H1 (cell line): Measurements from ENCODE around the gene POLR3A. TPM values are rescaled to one million over a fixed set of nuclear protein-coding genes. Genes with fewer than 3 reads are reported as not detected.
A peak's percentile ranks its signal among the peaks of the same experiment; 100 is the strongest.

Experiments used
- CTCF ChIA-PET: fragments of 300-600 bp; sonication (Branson Sonifier 250); formaldehyde crosslinking; loops from one replicate; lab custom pipeline; 2021; ENCODE audit not compliant: partially characterized antibody; lab: Charles Lee
- POLR2A ChIA-PET: fragments of 300-600 bp; sonication (Branson Sonifier 250); formaldehyde crosslinking; loops from one replicate; lab custom pipeline; 2021; ENCODE audit warnings: inconsistent platforms; ENCODE audit not compliant: partially characterized antibody; lab: Charles Lee
- DNase-seq, 2 experiments: peaks; one replicate each; pipeline versions ENCODE4 v3.0.0 to v3.0.0-alpha.2; 2010 to 2022; ENCODE audit warnings: low spot score in 2 of 2, low read depth in 1 of 2, mixed read lengths in 1 of 2
- FAIRE-seq: peaks from 2 replicates; lab custom pipeline; 2011; peaks lifted over from hg19 to GRCh38; lab: Jason Lieb, UNC
- H2AFZ ChIP-seq: 2 replicates; pipeline ENCODE4 v1.8.1; 2012; ENCODE audit warnings: low read length, inconsistent platforms
- H2AK5ac ChIP-seq: 2 replicates; pipeline ENCODE4 v1.6.1; 2013; ENCODE audit warnings: low read depth, low read length
- H2BK120ac ChIP-seq: replicated peaks from 2 replicates; pipeline ENCODE3; 2013; ENCODE audit warnings: low read depth, low read length, inconsistent platforms
- H2BK12ac ChIP-seq: 2 replicates; pipeline ENCODE4 v1.6.1; 2013; ENCODE audit warnings: low read depth, low read length
- H2BK15ac ChIP-seq: 2 replicates; pipeline ENCODE4 v1.6.1; 2013; ENCODE audit warnings: low read length
- H2BK20ac ChIP-seq: 2 replicates; pipeline ENCODE4 v1.6.1; 2013; ENCODE audit warnings: low read length
- H2BK5ac ChIP-seq: 2 replicates; pipeline ENCODE4 v1.6.1; 2013; ENCODE audit warnings: low read depth, low read length
- H3K14ac ChIP-seq: 2 replicates; pipeline ENCODE4 v1.6.1; 2013; ENCODE audit warnings: inconsistent platforms; ENCODE audit not compliant: insufficient read length
- H3K18ac ChIP-seq: 2 replicates; pipeline ENCODE4 v1.6.1; 2013; ENCODE audit warnings: low read length; ENCODE audit errors: extremely low read depth
- H3K23ac ChIP-seq: 2 replicates; pipeline ENCODE4 v1.6.1; 2013; ENCODE audit warnings: inconsistent platforms; ENCODE audit not compliant: insufficient read length
- H3K23me2 ChIP-seq: 2 replicates; pipeline ENCODE4 v1.6.1; 2013; ENCODE audit warnings: low read depth, low read length
- H3K27ac ChIP-seq: 2 replicates; pipeline ENCODE4 v1.6.1; 2011; ENCODE audit warnings: low read depth, low read length, inconsistent platforms
- H3K27me3 ChIP-seq, 4 experiments: replicated peaks in 1 of 4; 1 replicate in 1 of 4; 2 replicates in 3 of 4; pipeline versions ENCODE4 v1.6.1 to v1.8.1; 2011 to 2013; ENCODE audit warnings: low read length in 3 of 4, mild to moderate bottlenecking in 3 of 4, inconsistent platforms in 2 of 4, mixed read lengths in 2 of 4, moderate library complexity in 1 of 4; ENCODE audit not compliant: control insufficient read depth in 3 of 4, insufficient read depth in 3 of 4; ENCODE audit errors: extremely low read depth in 1 of 4
- H3K36me3 ChIP-seq, 4 experiments: 2 replicates each; pipeline versions ENCODE4 v1.6.1 to v1.8.1; 2011 to 2013; ENCODE audit warnings: mild to moderate bottlenecking in 4 of 4, low read length in 3 of 4, moderate library complexity in 2 of 4, control low read depth in 1 of 4, inconsistent platforms in 1 of 4; ENCODE audit not compliant: insufficient read depth in 4 of 4, control insufficient read depth in 2 of 4
- H3K4ac ChIP-seq: replicated peaks from 2 replicates; pipeline ENCODE3; 2013; ENCODE audit warnings: low read length, low read depth, mixed read lengths, inconsistent platforms; ENCODE audit not compliant: insufficient read length
- H3K4me1 ChIP-seq, 4 experiments: replicated peaks in 1 of 4; 1 replicate in 1 of 4; 2 replicates in 3 of 4; pipeline versions ENCODE4 v1.6.1 to v1.8.1; 2011 to 2013; ENCODE audit warnings: low read length in 3 of 4, inconsistent platforms in 2 of 4, mixed read lengths in 1 of 4; ENCODE audit not compliant: insufficient read depth in 4 of 4, control insufficient read depth in 3 of 4
- H3K4me2 ChIP-seq, 2 experiments: 2 replicates each; pipeline versions ENCODE4 v1.6.1 to v1.8.1; 2011 to 2013; ENCODE audit warnings: low read depth in 2 of 2, low read length in 2 of 2, control low read depth in 1 of 2, inconsistent platforms in 1 of 2, mild to moderate bottlenecking in 1 of 2; ENCODE audit not compliant: insufficient read depth in 1 of 2
- H3K4me3 ChIP-seq, 4 experiments: fragments of 200-600, 300-600 bp in 1 of 4; sonication (generic), shearing (Covaris generic), sonication (Bioruptor Twin) in 1 of 4; 2 replicates each; pipeline versions ENCODE4 v1.5.1 to v1.8.1; 2011 to 2016; ENCODE audit warnings: low read length in 4 of 4, low read depth in 3 of 4, control low read depth in 2 of 4, inconsistent platforms in 2 of 4, mild to moderate bottlenecking in 2 of 4, mixed read lengths in 1 of 4, moderate library complexity in 1 of 4; ENCODE audit not compliant: insufficient read depth in 2 of 4; ENCODE audit errors: extremely low read depth in 1 of 4
- H3K56ac ChIP-seq: replicated peaks from 2 replicates; pipeline ENCODE3; 2013; ENCODE audit warnings: low read depth, mild to moderate bottlenecking, mixed read lengths, low read length, inconsistent platforms; ENCODE audit not compliant: insufficient read length
- H3K79me1 ChIP-seq: 2 replicates; pipeline ENCODE4 v1.6.1; 2013; ENCODE audit warnings: low read depth, low read length, control low read depth
- H3K79me2 ChIP-seq, 2 experiments: 2 replicates each; pipeline versions ENCODE4 v1.6.1 to v1.8.1; 2012 to 2013; ENCODE audit warnings: low read length in 2 of 2, mild to moderate bottlenecking in 2 of 2, inconsistent platforms in 1 of 2; ENCODE audit not compliant: insufficient read depth in 2 of 2, control insufficient read depth in 1 of 2
- H3K9ac ChIP-seq, 4 experiments: replicated peaks in 1 of 4; 1 replicate in 1 of 4; 2 replicates in 3 of 4; pipeline versions ENCODE4 v1.6.1 to v1.8.1; 2011 to 2013; ENCODE audit warnings: low read depth in 3 of 4, low read length in 3 of 4, control low read depth in 2 of 4, mild to moderate bottlenecking in 2 of 4, moderate library complexity in 2 of 4, inconsistent platforms in 1 of 4; ENCODE audit errors: extremely low read depth in 1 of 4
- H3K9me3 ChIP-seq, 2 experiments: 2 replicates each; pipeline versions ENCODE4 v1.6.1 to v1.8.1; 2012 to 2013; ENCODE audit warnings: mild to moderate bottlenecking in 2 of 2, moderate library complexity in 2 of 2, control low read depth in 1 of 2, inconsistent platforms in 1 of 2, low read depth in 1 of 2, low read length in 1 of 2, mixed read lengths in 1 of 2; ENCODE audit not compliant: insufficient read depth in 2 of 2
- H4K20me1 ChIP-seq, 2 experiments: replicated peaks in 1 of 2; 2 replicates each; pipeline versions ENCODE3 to v1.8.1; 2011 to 2013; ENCODE audit warnings: inconsistent platforms in 2 of 2, low read length in 2 of 2, mild to moderate bottlenecking in 1 of 2; ENCODE audit not compliant: insufficient read depth in 2 of 2, control insufficient read depth in 1 of 2
- H4K5ac ChIP-seq: 2 replicates; pipeline ENCODE4 v1.6.1; 2013; ENCODE audit warnings: low read length, low read depth, mixed read lengths, inconsistent platforms; ENCODE audit not compliant: insufficient read length
- H4K8ac ChIP-seq: 2 replicates; pipeline ENCODE4 v1.8.0; 2013; ENCODE audit warnings: mild to moderate bottlenecking, moderate library complexity, low read length, inconsistent platforms; ENCODE audit not compliant: insufficient read depth; ENCODE audit errors: extremely low read depth
- H4K91ac ChIP-seq: replicated peaks from 2 replicates; pipeline ENCODE3; 2013; ENCODE audit warnings: low read length, mixed read lengths, inconsistent platforms; ENCODE audit not compliant: insufficient read length
- SRF ChIP-seq: IDR thresholded peaks from 2 replicates; pipeline ENCODE4 v1.6.1; 2011; ENCODE audit warnings: mild to moderate bottlenecking, low read depth, low read length, moderate library complexity
- WGBS, 2 experiments: shearing (Covaris generic) in 1 of 2; methylation state at CpG; one replicate each; pipeline versions ENCODE4 v1.1.6 to v1.1.7; 2013 to 2015; ENCODE audit warnings: low lambda C conversion rate in 2 of 2, mixed read lengths in 2 of 2, inconsistent platforms in 1 of 2, low coverage in 1 of 2, missing lambda C conversion rate in 1 of 2; ENCODE audit not compliant: insufficient replicate concordance in 2 of 2, insufficient coverage in 1 of 2, insufficient read length in 1 of 2; ENCODE audit errors: extremely low coverage in 1 of 2, missing lambda C conversion rate in 1 of 2; 5-methylcytosine and 5-hydroxymethylcytosine counted together
- polyA plus RNA-seq, 7 experiments: library from polyadenylated mRNA; depleted of rRNA in 3 of 7; stranded (reverse) in 5 of 7; unstranded in 2 of 7; fragments of >200 nt in 5 of 7; fragments of 200-250 nt in 2 of 7; gene quantifications; 1 replicate in 5 of 7; 2 replicates in 1 of 7; 4 replicates in 1 of 7; pipeline versions ENCODE4 v1.2.1 to v1.2.3, GENCODE V29; 2011 to 2013; ENCODE audit warnings: missing spikeins in 2 of 7, mixed read lengths in 2 of 7
- total RNA-seq: library from RNA; stranded (reverse); fragmentation: NEBNext Ultra II Directional; extraction: Animal tissue kit (Norgen Biotek cat#: 25700); gene quantifications from 2 replicates; pipeline ENCODE4 v1.2.1, GENCODE V29; 2021

Gene POLR3A
- total and polyA plus RNA-seq, 2 of the 8 experiments (the other 6 are each of a cell fraction or from before 2014, with no cell fraction given): 11.3 to 38.6 TPM

DNA sequence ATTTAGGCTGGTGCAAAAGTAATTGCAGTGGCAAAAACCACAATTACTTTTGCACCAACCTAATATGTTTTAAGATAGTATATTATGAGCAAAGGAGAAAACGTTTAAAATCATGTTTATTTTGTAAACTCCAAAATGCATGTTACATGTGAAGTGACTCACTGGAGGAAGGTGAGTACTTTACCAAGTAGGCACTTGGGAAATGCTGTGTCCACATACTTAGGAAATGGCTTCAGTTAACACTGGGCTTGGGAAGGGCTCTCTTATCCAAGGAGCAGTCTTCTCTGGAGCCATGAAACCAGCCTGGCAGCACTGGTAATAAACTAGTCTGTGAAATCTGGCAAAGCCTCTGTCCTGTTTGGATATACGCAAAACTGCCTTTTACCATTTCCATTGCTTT is 8.8 kb upstream of the POLR3A start:
- H3K27me3 ChIP-seq: no peaks in the 10 kb centered on the region; a peak in 3 of 7 replicates
- DNase-seq: no peak
- no peak for TF ChIP-seq SRF
- TF ChIP-seq, all 59 proteins: peak for 0
- no peak overlapping the region for H3K23ac ChIP-seq
- H4K5ac ChIP-seq: no peak overlapping the region
- H2BK15ac ChIP-seq: no peak overlapping the region
- no peak overlapping the region for H2AK5ac ChIP-seq
- no peak overlapping the region for H3K18ac ChIP-seq
- no peak overlapping the region for H2BK5ac ChIP-seq
- peaks cover 20 to 79% of the 10 kb centered on the region in 2 experiments for H3K79me2 ChIP-seq
- H3K4me1 ChIP-seq: peaks cover 13 to 44% (median 31%) of the 10 kb centered on the region in 4 experiments
- no peak overlapping the region for H3K9ac ChIP-seq
- H2BK12ac ChIP-seq: no peak overlapping the region
- H3K4ac ChIP-seq: no peak overlapping the region
- H4K8ac ChIP-seq: no peak overlapping the region
- no peak overlapping the region for H2BK20ac ChIP-seq
- no peak for FAIRE-seq
- H3K36me3 ChIP-seq: peaks cover 41 to 86% (median 74%) of the 10 kb centered on the region in 4 experiments
- ChIA-PET POLR2A (interaction anchor here (1.1 to 3.0 kb wide), 4 partner anchors 8 to 253 kb away, joined by 4 to 38 read pairs (median 4); no protein-coding TSS in a partner anchor), CTCF (interaction anchor here (0.6 kb wide), 1 partner anchor 1168 kb away, joined by 3 read pairs; no protein-coding TSS in a partner anchor)
- H3K56ac ChIP-seq: no peak overlapping the region
- H3K27ac ChIP-seq: no peak overlapping the region
- H3K14ac ChIP-seq: no peak overlapping the region
- H3K79me1 ChIP-seq: peaks cover 12% of the 10 kb centered on the region; the same call in 1 of the 2 replicates
- no peak overlapping the region for H2AFZ ChIP-seq
- no peaks in the 10 kb centered on the region for H3K9me3 ChIP-seq
- peak overlapping the region in 1 of 4 experiments; percentile 42; a peak in 2 of 8 replicates for H3K4me3 ChIP-seq
- WGBS, 2 experiments: 66% methylated on average over 2 of the region's 2 CpGs; no CpG with 5 or more reads in 1 of the 2 experiments
- peaks cover 10% of the 10 kb centered on the region for H3K23me2 ChIP-seq
- H2BK120ac ChIP-seq: no peak overlapping the region
- peak overlapping the region; percentile 57 to 75; a peak in 3 of 4 replicates for H3K4me2 ChIP-seq
- no peak overlapping the region for H4K91ac ChIP-seq
- H4K20me1 ChIP-seq: peaks cover 30 to 50% of the 10 kb centered on the region in 2 experiments
